Fibroblast of skin of scalp (primary cell): ENCODE data around the gene BABAM1.
"Not testable (repeated sequence)": the region's sequence is repeated elsewhere in the genome, so short reads cannot be mapped to it uniquely, and the experiment has no call there.

ENCODE experiments used
- DNase-seq: peaks from one replicate; pipeline ENCODE4 v3.0.0-alpha.2; 2013

Gene BABAM1

DNA sequence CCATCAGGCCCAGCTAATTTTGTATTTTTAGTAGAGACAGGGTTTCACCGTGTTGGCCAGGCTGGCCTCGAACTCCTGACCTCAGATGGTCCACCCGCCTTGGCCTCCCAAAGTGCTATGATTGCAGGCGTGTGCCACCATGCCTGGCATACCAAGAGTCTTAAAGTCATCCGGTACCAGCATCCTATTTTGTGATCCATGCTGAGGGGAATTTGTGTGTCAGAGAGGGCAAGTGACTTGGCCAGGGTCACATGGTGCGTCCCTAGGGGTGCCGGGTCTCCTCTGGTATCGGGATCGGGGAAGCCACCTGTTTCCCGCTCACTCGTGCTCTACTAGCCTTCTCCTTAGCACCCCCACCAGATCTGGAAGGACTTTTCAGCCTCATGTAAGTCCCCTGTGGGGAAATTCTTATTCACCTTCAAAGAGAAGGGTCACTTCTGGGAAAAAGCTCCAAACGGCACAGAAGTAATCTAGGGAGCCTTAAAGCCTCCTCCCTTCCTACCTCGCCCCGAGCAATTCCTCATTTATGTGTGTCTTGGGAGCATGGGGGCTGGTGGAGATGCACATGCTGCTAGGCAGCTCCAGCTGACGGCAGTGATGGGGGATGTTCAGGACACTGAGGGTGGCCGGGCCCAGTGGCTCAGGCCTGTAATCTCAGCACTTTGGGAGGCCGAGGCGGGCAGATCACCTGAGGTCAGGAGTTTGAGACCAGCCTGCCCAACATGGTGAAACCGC lies 8.4 kb downstream of the BABAM1 start:
- no peak for DNase-seq

DNA sequence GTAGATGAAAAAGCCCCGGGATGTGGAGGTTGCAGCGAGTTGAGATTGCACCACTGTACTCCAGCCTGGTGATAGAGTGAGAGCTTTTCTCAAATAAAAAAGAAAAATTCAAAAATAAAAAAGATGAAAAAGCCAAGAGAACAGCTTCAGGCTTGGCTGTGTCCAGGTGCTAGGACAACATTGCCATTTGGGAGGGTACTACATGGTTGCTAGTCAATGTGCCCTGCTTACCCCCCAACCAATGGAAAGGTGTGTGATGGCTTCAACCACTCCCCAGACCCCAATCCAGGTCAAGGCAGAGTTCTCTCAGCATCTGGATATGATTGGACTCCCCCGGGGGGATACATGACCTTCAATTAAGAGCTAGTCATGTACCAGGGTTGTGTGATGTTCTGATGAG lies 12.2 kb downstream of the BABAM1 start:
- no peak for DNase-seq

DNA sequence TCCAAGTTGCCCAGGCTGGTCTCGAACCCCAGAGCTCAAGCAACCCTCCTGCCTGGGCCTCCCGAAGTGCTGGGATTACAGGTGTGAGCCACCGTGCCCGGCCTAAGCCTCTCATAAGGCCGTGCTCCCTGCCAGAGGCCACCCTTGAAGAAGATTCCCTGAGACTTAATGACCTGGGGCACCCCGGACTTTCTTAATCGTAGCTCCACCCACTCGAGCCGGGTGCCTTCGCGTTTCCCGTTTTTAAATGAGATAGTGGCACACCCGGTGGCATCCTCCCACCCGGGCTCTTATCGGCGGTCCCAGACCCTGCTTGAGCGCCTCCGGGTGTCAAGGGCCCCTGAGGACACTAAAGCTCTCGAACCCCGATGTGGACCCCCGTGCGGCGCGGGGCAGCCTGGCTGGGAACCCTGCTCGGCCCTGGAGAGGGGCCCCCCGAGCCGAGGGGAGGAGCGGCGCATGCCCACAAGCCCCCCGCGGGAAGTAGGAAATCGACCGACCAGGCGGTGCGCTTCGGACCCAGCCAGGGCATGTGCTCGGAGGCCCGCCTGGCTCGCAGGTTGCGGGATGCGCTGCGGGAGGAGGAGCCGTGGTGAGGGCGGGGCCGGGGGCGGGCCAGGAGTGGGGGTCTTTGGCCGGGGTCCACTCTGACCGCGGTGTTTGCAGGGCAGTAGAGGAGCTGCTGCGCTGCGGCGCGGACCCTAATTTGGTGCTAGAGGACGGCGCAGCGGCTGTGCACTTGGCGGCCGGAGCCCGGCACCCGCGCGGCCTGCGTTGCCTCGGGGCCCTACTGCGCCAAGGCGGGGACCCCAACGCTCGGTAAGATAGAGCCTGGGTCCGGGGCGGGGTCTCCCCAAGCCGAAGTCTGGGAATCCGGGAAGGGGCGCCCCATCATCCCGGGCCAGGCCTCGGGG lies 14.4 kb downstream of the BABAM1 start, which contains the start of gene ANKLE1:
TSS of gene ANKLE1 (plus strand) at position 511 of the 914 bp plus-strand sequence. CDS start at position 531, 20 bp downstream.
- DNase-seq: no peak

DNA sequence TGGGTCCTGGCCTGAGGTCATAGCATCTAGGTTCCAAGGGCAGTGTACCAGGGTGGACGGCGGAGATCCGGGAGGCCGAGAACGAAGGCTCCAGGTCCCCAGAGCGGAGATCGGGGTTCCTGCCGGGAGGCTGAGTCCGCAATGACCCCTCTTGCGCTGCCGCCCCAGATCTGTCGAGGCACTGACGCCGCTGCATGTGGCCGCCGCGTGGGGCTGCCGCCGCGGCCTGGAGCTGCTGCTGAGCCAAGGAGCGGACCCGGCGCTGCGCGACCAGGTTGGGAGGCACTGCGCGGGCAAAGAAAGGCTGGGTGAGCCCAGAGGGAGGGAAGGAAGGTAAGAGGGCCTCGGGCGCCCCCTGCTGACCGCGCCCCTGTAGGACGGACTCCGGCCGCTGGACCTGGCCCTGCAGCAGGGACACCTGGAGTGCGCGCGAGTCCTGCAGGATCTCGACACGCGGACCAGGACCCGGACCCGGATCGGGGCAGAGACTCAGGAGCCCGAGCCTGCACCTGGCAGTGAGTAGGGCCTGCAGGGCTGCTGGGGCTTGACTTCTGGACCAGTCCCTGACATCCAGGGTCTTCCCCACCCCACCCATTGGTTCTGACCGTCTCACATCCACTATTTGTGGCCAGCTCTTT lies 15.4 kb downstream of the BABAM1 start:
- peak; percentile 74 for DNase-seq

DNA sequence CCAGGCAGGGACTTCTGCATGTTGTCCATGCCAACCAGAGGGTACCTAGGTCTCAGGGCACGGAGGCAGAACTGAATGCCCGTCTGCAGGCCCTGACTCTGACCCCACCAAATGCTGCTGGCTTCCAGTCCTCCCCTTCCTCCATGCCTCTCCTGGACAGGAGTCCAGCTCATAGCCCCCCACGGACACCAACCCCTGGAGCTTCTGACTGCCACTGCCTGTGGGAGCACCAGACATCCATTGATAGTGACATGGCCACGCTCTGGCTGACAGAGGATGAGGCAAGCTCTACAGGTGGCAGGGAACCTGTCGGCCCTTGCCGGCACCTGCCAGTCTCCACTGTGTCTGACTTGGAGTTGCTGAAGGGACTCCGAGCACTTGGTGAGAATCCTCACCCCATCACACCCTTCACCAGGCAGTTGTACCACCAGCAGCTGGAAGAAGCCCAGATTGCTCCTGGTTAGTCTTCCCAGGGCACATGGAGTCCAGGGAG lies 16.3 kb downstream of the BABAM1 start:
- DNase-seq: no peak

DNA sequence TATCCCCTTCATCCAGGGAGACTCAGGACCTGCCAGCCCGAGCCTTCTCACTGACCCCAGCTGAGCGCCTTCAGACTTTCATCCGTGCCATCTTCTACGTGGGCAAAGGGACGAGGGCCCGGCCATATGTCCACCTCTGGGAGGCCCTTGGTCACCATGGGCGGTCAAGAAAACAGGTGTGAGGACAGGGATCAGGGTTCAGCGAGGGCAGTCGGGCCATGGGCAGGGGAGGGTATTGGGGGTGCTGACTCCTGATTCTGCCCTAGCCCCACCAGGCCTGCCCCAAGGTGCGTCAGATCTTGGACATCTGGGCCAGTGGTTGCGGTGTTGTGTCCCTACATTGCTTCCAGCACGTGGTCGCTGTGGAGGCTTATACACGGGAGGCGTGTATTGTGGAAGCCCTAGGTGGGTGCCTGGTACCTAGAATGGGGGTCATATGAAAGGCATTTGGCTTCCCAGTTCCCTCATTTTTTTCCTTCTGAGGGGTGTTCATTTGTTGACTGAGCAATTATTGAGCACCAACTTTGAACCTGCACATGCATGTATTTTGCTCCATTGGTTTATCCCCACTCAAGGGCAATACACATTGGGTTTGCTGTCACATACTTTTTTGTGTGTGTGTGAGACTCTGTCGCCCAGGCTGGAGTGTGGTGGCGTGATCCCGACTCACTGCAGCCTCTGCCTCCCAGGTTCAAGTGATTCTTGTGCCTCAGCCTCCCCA lies 18.3 kb downstream of the BABAM1 start:
- no peak for DNase-seq

GRCh38 chr19:17286263-17286662 lies 19.0 kb downstream of the BABAM1 start:
- DNase-seq: no peak

GRCh38 chr19:17286752-17287151 lies 19.5 kb downstream of the BABAM1 start:
- no peak for DNase-seq

DNA sequence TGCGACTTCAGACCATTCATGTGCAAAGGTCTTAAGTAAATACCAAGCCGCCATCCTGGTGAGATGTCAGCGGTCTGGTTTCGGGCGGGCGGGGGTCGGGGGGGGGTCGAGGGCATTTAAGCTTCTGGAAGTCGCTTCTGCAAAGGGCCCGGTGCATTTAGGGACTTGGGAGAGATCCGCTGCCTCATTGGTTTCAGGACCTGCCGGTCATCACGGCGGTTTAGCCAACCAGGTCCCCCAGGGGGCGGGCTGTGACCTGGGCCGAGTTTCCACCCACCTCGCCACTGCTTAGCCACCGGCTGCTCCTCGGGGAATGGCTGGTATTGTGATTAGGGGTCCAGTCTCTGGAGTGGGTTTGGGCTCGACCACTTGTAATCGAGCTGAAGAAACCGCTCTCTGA lies 22.2 kb downstream of the BABAM1 start:
- peak; percentile 85 for DNase-seq

- DNase-seq: peak; percentile 89
These were observed 25.2 kb downstream of the BABAM1 start for GRCh38 chr19:17292301-17293074.

DNA sequence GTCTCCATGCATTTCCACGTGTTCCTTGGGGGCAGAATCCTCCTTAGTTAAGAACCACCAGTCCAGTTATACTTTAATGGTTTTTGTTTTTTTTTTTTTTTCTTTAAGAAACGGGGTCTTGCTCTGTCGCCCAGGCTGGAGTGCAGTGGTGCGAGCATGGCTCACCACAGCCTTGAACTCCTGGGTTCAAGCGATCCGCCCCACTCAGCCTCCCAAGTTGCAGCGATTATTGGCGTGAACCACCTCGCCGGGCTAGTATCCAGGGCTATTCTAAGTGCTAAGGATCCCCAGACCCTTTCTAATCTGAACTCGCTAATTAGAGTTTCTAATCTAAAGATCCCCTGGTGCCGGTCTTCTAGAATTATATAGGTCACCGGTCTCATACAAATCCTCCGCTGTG lies 26.4 kb downstream of the BABAM1 start:
- no peak for DNase-seq

DNA sequence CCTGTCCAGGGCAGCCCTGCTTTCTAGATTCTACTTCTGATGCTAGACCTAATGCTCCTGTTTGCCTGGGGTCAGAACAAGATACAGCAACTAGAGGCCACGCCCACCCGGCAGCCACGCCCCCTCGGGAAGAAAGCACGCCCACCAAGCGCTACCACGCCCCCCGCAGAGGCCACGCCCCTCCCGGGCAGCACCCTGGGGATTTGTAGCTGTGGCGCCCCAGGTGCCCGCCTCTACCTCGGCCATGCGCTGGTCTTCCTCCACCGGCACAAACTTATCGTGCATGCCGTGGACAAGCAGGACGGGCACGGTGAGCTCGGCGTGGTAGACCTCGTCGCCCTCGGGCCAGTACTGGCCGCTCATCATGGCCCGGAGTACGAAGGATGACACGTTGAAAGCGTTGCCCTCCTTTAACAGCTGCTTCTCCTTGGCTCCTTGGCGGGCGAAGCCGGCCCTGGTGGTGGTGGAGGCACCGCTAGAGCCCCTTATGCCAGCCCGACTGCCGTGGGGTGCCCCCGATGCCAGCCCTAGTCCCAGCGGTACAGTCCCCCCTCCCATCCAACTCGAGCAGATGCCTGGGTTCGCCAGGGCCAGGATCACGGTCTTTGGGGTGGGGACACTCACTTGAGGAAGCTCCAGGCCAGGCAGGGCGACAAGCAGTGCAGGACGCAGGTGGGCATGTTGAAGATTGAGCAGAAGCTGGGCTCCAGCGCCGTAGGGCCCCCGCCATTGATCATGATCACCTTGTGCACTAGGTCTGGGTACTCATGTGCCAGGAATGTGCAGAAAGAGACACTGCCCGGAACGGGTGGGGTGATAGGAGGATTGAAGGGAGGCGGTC lies 27.0 kb downstream of the BABAM1 start:
- peak; percentile 30 for DNase-seq

DNA sequence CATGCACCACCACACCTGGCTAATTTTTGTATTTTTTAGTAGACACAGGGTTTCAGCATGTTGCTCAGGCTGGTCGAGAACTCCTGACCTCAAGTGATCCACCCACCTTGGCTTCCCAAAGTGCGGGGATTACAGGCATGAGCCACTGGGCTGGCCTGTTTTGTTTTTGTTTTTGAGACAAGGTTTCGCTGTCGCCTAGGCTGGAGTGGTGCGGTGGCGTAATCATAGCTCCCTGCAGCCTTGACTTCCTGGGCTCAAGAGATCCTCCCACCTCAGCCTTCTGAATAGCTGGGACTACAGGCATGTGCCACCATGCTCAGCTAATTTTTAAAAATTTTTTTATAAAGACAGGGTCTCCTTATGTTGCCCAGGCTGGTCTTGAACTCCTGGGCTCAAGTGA lies 28.3 kb downstream of the BABAM1 start:
- DNase-seq: not testable (repeated sequence)

DNA sequence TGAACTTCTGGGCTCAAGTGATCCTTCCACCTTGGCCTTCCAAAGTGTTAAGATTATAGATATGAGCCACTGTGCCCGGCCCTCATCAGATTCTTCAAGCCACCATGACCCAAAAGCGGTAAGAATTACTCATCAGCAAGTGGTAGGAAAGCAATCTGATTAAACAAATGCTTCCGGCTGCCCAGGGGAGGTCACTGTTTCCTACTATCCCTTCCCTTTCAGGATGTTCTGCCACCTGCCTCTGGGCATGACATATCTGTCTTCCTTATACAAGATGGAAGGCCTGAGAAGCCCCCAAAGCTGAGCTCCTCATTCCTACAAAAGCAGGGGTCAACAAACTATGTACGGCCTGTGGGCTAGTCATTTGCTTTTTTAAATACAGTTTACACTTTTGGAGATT lies 29.0 kb downstream of the BABAM1 start:
- DNase-seq: no peak

DNA sequence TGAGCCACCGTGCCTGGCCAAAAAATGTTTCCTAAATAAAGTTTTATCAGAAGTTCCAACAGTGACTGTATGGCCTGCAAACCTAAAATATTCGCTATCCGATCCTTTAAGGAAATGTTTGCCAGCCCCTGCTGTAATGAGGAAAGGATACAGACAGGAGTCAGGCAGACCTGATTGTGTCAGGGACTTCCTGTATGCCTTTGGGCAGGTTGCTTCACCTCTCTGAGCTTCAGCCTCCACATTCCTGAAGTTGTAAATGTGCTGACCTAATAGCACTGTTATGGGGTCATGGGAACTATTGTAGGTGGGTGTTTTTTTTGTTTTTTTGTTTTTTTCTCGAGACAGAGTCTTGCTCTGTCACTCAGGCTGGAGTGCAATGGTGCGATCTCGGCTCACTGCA lies 29.7 kb downstream of the BABAM1 start:
- DNase-seq: no peak

- DNase-seq: no peak
These were observed 33.9 kb downstream of the BABAM1 start for GRCh38 chr19:17300992-17301619.

- DNase-seq: no peak
These were observed 35.3 kb downstream of the BABAM1 start for GRCh38 chr19:17302391-17303166.

DNA sequence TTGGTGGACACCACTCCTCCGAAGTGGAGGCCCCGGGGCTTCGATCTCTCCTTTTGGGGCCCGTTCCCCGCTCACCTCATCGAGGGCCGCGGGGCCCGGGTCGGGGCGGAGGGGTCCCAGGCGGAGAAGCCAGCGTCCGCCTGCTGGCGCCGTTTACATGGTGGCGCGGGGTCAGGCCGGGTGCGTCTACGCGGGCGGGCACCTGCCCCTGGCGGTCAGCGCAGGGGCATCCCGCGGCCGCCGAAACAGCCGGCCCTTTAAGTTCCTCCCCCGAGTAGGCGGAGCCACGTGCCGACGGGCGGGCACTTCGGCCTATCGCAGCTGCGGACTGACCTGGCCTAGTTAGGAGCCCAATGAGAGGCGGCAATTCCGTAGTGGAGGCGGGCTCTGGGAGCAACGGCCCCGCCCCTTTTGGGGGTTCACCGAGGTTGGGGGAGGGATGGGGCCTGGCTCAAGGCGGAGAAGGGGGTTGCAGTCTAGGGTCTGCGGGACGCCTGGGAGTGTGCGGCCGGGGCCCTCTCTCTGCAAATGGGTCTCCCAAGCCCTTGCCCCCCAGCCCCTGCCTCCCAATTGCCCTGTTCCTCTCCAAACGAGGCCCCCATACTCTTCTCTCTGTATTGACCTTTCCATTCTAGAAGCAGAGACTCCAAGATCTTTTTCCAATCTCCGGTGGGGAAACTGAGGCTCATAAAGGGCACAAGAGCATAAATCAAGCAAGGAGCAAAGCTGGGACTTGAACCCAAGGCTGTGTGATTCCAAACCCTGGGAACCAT lies 36.1 kb downstream of the BABAM1 start, which contains the start of gene ABHD8:
TSS of gene ABHD8 (minus strand) at position 259 of the 773 bp plus-strand sequence. CDS start 1,809 bp downstream, outside the sequence.
- peak; percentile 95 for DNase-seq
